Activated CD4-positive, CD25-positive, alpha-beta regulatory T cell treated with anti-CD3 and anti-CD28 coated beads, Interleukin-2, amount 50 U/mL, for 16 hours (primary cell): Measurements from ENCODE around the gene PLD3.
"Not testable (repeated sequence)": the region's sequence is repeated elsewhere in the genome, so short reads cannot be mapped to it uniquely, and the experiment has no call there.

Source experiments
- DNase-seq: peaks from one replicate; pipeline ENCODE4 v3.0.0-alpha.2; 2020; ENCODE audit warnings: low read depth, low spot score

Gene PLD3

DNA sequence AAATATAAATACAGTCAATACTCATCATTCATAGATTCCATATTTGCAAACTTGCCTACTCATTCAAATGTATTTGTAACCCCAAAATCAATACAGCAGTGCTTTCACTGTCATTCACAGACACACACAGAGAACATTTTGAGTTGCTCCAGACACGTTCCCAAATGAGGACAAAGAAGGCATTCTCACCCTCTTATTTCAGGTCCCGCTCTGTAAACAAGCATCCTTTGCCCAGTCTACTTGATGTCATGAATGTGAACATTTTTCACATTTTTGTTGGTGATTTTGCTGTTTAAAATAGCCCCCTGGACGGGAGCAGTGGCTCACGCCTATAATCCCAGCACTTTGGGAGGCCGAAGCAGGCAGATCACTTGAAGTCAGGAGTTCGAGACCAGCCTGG, 15.8 kb upstream of the PLD3 start:
- no peak for DNase-seq

DNA sequence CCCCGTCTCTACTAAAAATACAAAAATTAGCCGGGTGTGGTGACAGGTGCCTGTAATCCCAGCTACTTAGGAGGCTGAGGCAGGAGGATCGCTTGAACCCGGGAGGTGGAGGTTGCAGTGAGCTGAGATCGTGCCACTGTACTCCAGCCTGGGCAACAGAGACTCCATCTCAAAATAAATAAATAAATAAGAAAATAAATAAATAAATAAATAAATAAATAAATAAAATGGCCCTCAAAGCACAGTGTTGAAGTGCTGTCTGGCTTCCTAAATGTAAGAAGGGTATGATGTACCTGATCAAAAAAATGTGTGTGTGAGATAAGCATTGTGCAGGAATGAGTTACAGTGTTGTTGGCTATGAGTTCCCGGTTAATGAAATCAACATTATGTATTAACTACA, 15.4 kb upstream of the PLD3 start:
- not testable (repeated sequence) for DNase-seq

DNA sequence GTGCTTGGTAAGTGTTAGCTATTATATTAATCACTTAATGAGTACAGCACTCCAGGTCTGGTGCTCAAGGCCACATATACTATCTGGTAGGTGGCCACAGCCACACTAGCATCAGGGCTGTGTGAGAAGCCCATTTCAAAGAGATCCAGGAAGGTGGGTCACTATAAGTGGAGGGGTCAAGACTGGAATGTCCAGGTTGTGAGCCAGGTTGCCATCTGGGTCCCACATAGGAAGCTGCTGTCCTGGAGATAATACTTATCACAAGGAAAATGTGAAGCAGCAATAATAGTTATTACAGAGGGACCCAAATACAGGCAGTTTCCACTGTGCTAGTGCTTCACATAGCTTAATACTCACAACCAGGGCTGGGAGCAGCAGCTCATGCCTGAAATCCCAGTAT, 13.4 kb upstream of the PLD3 start:
- DNase-seq = no peak

DNA sequence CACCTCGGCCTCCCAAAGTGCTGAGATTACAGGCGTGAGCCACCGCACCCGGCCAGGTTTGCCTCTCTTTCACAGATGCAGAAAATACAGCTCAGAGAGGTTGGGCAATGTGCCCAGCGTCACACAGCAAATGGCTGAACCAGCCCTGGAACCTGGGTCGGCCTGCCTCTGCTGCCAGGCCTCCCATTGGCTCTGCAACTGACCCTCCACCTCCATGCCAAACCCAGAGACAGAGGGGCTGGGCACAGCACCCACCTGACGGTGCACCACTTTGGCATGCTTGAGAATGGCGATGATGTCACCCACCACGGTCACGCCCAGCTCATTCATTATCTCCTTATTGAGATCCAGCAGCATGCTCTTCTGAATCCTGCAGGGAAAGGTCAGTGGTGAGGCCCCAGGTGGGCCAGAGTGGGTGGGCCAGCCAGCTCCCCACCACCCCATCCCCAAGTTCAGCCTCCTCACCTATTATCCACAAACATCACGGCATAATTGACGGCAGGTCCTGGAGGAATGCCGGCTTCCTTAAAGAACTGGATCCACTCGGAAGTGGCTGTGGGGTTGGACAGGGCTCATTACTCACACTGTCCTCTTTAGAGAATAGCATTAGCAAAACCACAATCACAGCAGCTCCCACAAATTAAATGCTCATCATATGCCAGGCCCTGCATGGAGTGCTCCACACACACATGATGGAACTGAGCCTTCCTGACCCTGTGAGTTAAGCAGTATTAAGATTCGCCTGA, 12.5 kb upstream of the PLD3 start:
- no peak for DNase-seq

DNA sequence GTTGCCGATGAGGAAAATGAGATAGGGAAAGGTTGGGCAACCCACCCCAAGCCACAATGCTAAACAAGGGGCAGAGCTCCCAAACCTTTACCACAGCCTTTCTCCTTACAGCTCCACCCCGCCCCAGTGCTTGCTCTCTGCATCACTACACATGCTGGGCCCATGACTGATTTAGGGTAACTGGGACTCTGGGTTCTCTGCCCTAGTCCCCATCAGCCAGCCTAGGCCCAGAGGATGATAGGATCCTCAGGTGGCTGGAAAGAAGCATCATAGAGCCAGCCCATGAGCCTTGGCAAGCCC, 11.9 kb upstream of the PLD3 start:
- no peak for DNase-seq

DNA sequence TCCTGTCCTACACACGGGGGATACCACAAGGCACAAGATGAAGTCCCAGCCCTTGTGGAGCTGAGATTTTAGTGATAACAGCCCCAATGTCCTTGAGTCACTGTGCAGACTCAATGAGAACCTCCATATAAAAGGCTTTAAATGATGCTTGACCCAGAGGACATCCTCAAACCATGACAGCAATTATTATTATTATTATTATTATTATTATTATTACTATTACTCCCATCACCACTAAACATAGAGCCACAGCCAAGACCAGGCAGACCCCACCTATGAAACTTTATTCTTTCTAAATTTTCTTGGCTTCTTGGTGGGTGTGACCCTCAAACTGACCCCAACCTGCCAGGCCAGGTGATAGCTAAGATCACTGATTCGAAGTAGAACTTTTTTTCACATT, 11.4 kb upstream of the PLD3 start:
- no peak for DNase-seq

DNA sequence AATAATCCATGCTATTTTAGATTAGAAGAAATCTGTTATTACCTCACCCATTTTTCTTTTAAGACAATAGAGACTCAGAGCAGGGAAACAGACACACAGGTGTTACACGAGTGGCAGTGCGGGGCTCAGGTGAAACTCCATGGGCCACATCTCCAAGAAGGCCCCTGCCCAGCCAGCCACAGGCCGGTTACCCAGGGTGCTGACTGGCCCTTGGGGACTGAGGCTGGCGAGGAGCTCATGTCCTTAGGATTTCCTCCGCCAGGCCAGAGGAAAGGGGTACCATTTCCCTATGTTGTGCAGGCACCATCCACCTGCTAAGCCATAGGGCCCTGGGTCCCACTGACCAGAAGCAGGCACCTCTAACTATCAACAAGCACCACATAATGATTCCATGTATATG, 10.9 kb upstream of the PLD3 start:
- no peak for DNase-seq

DNA sequence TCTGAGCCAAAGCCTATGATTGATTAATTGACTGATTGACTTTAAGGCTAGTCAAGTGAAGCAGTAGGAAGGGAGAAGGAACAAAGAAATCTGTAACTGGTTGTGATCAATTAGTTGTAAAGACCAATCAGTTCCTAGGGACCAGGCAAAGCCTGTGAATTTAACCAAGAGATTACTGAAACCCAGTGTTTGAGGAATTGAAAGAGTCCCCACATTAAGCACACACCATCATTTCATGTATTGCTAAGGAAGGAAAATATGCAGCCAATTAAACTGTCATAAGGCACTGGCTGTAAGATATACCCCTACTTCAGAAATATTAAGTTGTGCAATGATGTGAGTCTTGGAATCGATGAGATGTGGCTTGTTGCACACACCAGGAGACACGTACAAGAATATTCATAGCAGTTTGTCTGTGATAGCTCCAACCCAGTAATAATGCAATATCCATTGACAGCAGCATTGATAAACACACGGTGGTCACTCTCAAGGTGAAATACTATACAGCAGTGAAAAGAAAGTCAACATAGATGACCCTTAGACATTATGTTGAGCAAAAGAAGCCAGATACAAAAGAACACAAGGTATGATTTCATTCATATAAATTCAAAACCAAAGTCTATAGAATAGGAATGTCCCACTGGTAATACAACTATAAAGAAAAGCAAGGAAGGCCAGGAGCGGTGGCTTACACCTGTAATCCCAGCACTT, 9.3 kb upstream of the PLD3 start:
- DNase-seq = no peak

DNA sequence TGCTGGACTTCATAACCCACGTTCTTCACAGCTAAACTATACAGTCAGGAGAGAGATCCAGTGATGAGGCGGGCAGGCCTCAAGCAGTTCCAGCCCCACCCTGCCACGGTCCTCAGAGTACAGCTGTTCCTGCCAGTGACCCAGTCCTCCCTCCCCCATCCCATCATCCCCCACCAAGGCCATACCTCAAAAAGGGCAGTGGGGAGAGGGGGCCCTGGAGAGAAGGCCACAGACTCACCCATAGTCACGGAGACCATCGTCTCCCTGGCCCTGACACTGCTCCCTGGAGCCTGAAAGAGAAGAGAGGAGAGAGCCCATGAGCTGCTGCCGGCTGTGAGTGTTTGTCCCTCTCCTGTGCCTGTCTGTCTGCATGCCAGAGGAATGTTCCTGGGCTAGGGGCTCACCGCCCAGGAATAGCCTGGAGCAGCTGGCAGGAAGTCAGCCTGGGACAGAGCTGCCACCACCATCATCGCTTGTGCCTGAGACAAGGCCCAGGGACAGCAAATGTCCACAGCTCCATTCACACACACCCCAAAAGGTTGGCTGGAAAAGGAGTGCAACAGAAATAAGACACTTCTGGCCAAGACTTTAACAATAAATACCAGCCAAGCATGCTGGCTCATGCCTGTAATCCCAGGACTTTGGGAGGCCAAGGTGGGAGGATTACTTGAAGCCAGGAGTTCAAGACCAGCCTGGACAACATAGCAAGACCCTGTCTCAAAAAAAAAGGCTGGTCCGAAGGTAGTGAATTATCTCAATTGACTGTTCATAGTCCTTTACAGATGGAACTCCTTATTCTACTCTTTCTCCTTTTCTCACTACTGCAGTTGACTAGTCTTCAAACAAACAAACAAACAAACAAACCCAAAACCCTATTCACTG, 6.7 kb upstream of the PLD3 start:
- no peak for DNase-seq

DNA sequence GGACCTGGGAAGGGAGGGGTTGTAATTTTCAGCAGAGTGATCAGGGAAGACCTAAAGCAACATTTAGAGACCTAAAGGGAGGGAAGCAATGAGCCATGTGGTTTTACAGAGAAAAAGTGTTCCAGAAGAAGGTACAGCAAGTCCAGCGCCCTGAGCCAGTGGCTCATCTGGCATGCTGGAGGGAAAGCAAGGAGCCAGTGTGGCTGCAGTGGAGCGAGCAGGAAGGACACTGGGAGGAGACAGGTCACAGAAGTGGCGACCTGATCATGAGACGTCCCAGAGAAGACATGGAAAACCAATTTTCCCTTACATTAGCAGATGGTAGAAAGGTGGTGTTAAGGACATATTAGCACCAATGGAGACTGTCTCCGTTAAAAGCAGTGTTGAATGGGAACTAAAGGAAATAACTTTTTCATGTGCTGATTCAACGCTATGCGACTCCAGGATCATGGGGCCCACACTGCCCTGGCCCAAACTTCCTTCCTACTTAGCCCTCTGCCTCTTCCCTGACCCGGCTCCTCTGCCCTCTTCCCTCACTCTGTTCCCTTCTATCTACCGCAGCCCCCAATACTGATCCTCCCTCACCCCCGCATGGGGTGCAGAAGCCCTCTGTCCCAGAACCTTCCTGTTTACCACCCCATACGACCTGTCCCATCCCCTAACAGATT, 5.7 kb upstream of the PLD3 start:
- no peak for DNase-seq

DNA sequence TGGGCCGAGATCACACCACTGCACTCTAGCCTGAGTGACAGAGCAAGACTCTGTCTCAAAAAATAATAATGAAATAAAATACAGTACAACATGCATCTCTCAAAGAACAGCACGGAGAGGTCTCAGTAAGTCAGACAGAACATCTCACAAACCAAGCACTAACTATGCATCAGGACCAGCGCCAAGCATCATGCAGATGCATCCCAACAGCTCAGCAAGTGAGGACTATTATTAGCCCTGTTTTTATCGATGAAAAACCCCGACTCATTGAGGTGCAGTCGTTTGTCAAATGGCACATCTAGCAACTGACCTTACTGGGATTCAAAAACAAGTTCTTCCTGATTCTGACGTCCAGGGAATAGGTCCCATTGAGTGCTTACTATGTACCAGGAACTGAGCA, 4.1 kb upstream of the PLD3 start:
- no peak for DNase-seq

DNA sequence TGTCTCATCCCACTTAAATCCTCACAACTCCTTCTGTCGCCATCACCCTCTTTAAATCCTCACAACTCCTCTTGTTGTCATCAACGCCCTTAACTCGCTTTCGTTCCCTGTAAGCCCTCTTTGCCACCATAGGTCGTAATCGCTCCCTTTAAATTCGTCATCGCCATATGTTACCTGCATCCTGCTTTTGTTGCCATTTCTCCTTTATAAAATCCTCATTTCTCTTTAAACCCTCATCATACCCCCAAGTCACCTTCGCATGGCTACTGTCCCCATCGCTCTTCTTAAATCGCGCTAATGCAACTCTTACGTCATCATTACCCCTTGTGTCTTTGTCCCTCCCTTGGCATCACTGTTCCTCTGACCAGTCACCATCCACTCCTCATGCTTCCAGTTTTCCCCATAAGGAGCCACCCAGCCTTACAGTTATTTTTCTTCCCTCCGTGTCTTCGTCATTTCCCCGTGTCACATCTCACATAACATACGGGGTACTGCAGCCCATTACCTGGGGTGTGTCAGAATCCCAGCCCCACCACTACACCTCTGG, 539 bp downstream of the PLD3 start:
- DNase-seq = no peak

DNA sequence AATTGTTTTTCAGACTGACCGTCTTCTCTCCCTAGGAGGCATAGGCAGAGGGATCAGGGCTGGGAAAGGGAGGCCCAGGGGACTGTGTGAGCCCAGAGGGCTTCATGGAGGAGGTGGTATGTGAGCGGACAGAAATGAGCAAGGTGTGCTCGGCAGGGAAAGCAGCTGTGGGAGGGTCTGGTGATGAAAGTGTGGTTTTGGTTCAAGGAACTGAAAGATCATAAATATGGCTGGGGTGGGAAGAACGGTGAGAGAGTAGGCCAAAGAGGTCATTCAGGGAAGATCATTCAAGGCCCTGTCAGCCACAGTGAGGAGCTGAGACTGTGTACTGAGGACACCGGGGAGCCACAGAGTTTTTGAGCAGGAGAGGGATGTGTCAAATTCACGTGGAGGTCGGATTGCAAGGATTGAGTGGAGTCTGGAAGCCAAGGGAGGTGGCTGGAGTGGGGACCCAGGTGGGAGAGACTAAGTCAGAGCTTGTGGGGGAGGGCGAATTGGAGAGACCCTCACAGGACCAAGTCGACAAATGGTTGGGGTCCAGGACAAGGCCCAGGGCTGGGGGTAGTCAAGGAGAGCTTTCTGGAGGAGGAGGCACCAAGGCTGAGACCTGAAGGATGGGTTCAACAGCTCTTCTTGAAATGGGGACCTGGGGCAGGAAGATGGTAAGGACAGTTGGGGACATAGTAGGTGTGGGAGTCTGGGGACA, 7.6 kb downstream of the PLD3 start:
- DNase-seq = no peak

DNA sequence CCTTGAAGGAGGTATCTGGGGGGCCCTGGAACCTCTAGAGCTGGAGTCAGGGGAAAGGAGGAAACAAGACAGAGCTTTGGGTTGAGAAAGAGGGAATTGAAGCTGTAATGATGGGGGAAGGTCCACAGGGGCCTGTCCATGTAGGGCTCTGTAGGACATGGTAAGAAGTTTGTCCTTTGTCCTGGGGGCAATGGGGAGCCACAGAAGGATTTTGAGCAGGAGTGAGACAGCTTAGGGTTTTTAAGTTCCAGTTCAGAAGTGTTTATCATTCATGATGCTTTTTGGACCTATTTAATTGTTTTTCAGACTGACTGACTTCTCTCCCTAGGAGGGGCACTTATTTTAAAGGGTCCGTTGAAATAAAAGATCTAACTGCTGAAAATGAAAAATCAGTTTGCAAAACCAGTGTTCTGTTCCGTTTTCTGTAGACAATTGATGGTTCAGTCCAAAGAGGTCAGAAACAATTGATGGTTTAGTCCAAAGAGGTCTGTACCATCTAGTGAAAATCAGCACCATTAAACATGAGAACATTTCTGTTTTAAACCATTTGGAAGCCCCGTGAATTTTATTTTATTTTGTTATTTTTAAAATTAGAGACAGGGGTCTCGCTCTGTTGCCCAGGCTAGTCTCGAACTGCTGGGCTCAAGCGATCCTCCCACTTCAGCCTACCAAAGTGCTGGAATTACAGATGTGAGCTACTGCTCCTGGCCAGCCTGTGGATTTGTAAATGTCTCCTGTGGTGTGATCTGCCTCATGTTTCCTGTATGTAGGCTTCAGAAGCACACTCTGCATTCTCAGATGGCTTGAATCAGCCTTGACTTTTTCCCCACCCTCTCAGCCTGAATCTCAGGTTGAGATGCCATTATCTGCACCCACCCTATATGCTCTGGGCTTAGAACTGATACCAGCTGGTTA, 8.4 kb downstream of the PLD3 start:
- no peak for DNase-seq

DNA sequence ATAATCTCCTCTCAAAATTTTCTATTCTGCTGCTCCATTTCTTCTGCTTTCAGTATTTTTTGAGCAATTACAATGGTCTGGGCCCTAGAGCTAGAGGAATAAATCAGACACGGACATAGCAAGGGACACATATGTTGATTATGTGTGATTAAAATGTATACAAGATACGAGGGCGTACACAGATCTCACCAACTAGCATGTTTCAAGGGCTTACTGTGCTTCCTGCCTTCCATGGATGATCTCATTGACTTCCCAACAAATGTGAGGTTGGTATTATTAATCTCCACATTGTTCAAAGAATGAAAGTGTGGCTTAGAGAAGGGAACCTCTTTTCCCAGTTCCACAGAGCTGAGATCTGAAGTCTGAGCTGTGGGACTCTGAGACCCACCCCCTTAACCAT, 9.1 kb downstream of the PLD3 start:
- DNase-seq = no peak

DNA sequence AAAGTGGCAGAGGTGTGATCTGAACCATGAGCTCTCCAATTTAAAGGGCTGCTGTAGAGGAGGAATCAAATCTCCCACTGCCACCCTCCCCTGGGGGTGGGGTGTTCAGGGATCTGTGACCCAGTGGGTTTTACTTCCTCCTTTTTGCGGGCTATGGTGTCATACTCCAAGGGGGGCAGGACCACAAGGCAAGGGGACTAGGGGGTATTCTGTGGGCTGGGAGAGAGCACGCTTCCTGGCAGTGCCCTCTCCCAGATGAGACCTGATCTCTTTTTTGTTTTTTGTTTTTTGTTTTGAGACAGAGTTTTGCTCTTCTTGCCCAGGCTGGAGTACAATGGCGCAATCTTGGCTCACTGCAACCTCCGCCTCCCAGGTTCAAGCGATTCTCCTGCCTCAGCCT, 10.3 kb downstream of the PLD3 start:
- no peak for DNase-seq

DNA sequence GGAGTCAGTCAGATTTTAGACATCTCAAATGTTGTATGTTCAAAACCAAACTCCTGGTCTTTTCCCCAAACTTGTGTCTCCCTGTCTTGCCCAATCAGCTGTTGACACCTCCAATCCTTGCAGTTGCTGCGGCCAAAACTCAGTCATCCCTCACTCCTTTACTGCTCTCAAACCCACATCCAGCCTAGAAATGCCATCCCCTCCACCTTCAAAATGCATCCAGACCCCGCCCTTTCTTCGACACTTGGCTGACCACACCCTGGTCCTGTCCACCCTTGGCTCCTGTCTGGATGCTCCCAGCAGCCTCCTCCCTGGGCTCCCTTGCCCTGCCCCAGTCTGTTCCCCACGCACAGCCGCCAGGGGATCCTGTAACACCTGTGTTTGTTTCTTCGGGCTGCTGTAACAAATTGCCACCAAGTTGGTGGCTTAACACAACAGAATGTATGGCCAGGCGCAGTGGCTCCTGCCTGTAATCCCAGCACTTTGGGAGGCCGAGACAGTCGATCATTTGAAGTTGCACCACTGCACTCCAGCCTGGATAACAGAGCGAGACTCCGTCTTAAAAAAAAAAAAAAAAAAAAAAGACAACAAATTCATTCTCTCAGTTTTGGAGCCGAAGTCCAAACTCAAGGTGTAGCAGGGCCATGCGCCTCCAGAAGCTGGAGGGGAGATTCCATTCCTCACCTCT, 11.7 kb downstream of the PLD3 start:
- no peak for DNase-seq

DNA sequence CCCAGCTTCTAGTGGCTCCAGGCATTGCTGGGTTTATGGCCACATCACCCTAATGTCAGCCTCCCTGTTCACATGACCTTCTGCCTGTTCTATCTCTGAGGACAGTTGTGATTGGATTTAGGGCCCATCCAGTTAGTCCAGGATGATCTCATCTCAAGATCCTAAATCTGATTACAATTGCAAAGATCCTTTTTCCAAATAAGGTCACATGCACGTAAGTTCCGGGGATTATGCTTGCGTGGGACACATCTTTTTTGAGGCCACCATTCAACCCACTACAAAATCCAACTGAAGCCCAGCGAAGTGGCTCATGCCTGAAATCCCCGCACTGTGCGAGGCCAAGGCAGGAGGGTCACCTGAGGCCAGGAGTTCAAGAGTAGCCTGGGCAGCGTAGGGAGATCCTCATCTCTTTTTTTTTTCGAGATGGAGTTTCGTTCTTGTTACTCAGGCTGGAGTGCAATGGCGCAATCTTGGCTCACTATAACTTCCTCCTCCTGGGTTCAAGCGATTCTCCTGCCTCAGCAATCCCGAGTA, 12.3 kb downstream of the PLD3 start:
- no peak for DNase-seq

DNA sequence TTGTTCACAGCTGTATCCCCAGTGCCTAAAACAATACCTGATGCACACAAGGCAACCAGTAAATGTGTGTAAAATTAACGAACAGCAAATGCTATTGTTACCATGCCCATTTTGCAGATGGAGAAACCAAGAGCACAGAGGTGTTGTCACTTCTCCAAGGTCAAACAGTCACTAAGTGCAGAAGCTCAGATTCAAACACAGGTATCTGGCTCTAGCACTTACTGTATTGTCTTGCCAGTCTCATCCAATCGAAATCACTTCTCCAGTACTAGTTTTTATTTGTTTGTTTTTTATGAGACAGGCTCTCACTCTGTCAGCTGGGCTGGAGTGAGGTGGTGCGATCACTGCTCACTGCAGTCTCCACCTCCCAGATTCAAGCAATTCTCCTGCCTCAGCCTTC, 13.7 kb downstream of the PLD3 start:
- DNase-seq = no peak
